Measurements from ENCODE around the gene CIT.

DNA sequence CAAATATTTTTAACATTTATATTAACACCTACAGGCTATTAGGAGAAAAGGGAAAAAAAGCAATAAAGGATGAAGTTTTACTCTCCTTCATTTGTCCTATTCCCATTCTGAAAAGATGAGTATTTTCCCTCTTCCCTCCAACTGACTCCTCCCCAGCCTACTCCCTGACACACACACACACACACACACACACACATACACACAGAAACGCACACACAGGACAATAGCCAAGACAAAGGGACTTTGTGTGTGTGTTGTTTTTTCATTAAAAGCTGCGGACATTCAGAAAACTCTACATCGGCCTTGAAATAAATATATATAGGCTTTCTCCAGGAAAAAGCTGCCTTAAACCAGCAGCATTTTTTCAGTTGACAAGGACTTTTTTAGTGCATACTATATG lies 134.4 kb downstream of the CIT start:
- TF ChIP-seq, protein P1, sequence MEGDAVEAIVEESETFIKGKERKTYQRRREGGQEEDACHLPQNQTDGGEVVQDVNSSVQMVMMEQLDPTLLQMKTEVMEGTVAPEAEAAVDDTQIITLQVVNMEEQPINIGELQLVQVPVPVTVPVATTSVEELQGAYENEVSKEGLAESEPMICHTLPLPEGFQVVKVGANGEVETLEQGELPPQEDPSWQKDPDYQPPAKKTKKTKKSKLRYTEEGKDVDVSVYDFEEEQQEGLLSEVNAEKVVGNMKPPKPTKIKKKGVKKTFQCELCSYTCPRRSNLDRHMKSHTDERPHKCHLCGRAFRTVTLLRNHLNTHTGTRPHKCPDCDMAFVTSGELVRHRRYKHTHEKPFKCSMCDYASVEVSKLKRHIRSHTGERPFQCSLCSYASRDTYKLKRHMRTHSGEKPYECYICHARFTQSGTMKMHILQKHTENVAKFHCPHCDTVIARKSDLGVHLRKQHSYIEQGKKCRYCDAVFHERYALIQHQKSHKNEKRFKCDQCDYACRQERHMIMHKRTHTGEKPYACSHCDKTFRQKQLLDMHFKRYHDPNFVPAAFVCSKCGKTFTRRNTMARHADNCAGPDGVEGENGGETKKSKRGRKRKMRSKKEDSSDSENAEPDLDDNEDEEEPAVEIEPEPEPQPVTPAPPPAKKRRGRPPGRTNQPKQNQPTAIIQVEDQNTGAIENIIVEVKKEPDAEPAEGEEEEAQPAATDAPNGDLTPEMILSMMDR (conservative IDR thresholded peaks at IDR 0.05; ENCODE audit: low read length), result no peak
- TF ChIP-seq EZH2phosphoT487 (IDR thresholded peaks at IDR 0.05; ENCODE audit: borderline replicate concordance), result no peak
